Hippocampal formation (tissue), 2 donors: ENCODE data around the gene GREM2.

Experiments used
- DNase-seq, 2 donors: peaks; one replicate each; lab custom pipeline; 2025; lab: John Stamatoyannopoulos, UW

GREM2 gene

DNA sequence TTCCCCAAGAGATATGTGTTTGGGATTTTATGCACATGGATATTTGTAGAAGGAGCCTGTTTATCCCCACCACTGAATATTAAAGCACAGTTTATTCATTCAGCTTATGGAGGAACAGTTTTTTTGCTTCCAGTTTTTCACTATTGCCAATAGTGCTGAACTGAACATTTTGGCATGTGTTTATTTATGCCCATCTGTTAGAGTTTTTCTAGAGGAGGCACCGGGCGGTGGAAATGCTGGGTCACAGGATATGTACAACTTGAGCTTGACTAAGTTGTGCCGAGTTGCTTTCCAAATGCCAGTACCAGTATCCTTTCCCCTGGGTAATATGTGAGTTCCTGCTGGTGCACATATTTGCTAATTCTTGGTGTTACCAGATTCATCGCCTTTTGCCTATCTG lies 111.3 kb downstream of the GREM2 start:
- no peak for DNase-seq

DNA sequence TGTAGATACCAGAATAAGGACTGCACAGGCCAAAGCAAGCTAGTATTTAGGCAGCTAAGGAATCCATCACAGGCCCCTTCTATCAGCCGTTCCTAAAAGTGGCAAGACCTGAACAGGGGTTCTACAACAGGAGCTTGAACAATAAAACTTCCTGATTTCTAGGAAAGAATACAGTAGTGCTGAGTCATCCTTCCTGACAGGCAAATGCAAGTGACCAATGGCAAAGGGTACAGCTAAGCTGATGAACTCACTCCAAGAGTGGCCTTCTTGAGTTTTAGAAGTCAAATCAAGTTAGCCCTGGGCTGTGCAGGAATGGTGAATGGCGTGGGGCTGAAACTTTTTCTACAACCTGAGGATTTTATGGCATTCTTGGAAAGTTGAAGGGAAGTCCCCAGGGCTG lies 112.9 kb downstream of the GREM2 start:
- DNase-seq, result no peak

DNA sequence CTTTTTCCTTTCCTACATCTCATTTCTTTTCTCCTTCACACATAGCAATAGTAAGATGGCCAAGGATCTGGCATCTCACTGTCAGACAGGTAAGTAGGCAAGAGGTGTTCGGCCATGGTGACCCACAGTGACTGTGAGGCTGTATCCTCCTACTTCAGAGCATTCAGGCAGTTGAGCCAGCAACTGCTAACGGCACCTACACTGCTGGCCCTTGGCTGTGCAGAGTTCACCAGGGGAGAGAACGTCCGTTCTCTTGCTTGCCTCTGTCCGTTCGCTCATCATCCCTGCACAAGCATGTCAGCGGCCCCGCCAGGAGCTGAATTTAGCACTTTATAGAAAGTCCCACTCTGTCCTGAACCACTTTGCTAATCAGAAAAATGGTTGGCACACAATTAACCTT lies 113.6 kb downstream of the GREM2 start:
- DNase-seq, result no peak

DNA sequence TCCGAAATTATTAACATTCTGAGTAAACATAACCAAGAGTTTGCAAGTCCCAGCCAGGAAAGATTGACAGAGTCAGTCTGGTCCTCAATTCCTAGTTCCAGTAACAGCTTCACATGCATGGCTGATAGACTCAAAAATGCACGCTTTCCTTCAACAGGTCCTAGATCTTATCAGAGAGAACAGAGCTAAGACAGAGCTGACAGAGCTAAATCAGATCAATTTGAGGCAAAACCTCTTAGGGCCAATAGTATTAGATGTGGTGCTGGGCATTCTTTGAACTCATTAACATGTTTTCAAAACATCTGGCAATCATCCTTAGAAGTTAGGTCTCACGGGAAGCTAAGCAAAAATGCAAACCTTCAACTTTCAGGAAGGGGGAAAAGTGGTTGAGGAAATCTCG lies 114.0 kb downstream of the GREM2 start:
- DNase-seq, result no peak

DNA sequence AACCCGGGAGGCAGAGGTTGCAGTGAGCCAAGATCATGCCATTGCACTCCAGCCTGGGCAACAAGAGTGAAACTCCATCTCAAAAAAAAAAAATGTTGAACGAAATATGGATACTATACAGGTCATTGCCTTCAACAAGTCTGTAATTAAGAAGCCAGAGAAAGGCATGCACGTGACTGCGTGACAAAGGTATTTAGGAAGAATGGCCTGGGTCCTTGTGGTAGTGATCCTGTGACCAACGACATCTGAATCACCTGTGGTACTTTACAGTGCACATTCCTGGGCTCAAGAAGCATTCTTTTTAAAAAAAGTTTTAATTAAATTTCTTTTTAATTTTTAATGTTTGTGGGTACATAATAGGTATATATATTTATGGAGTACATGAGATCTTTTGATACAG lies 115.0 kb downstream of the GREM2 start:
- no peak for DNase-seq

DNA sequence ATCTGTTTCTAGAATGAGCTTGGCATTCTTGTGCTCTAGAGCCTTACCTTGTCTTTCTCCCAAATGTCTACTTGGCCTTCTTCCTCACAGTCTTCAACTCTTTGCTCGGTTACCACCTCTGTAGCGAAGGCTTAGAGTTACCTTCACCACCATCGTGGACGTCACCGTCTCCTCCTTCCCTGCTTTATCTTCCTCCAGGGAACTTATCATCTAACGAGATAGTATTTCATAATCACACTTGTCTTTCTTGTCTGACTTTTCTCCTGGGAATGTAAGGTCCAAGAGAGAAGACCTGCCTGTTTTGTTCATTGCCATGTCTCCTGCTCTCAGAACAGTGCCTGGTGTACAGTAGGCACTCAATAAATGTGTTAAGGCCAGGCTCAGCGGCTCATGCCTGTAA lies 115.6 kb downstream of the GREM2 start:
- no peak for DNase-seq

DNA sequence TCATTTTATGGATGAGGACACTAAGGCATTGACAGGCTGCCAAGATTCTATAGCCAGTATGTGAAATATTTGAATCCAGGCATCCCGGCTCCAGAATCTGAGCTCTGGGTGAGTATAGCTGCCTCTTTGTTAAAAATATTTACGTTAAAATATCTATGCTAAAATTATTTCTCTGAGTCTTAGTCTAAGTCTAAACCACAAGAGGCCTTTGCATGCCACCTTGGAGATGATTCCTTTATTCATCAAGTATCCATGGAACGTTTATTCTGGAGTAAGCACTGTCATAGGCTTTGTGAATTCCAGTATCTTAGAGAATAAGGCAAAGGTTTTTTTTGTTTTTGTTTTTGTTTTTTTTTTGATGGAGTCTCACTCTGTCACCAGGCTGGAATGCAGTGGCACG lies 116.4 kb downstream of the GREM2 start:
- DNase-seq, result no peak

DNA sequence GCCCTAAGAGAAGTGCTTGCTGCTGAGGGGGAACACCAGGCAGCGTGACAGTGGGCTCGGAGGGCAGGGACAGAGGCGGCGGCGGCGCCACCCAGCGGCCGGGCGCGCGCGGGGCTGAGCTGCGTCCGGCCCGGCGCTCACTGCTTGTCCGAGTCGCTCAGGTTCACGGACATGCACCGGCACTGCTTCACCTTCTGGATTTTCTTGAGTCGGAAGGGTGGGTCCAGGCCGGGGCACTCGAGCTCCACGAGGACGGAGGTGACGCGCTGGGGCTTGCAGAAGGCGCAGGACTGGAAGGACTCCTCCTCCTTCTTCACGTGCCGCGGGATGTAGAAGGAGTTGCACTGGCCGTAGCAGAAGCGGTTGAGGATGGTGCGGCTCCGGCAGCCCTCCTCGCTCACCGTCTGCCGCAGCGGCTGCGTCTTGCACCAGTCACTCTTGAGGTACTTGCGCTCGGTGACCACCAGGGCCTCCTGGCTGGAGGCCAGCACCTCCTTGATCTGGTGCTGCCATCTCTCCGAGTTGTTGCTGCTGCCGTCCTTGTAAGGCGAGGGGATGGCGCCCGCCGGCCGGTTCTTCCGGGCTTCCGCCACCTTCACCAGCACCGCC lies 119.0 kb downstream of the GREM2 start:
- no peak for DNase-seq

DNA sequence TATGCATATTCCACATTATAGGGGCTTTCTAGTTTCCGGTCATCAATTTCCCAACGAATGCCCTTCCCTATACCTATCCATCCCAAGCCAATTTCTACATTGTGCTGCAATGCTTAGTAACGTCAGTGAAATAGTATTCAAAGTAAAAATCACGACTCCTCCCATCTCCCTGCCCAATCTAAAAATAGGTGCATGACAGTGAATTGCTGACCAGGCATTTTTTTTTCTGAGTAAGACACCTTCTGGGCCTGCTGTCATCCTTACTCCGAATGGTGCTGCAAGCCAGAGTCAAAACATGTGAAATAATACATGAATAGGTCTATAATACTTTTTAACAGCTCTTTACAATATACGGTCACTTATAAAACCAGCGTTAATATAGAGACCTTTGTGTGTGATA lies 120.2 kb downstream of the GREM2 start:
- DNase-seq, result no peak

DNA sequence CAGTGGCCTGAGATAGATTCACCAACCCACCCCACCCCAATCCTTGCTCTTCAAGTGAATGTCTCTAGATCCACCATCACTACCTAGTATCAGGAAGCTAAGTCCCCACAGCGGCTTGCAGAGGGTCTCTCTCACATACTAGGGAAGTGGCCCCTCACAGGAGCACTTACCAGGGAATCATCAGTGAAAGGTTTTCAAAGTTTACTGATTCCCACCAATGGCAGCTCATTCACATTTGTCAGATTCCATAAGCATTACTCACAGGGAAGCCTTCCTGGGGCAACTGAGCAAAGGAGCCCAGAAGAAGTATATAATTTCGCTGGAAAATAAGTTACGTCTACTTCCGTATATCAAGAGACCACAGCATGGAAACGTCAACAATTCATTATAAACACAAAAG lies 120.8 kb downstream of the GREM2 start:
- DNase-seq, result no peak

DNA sequence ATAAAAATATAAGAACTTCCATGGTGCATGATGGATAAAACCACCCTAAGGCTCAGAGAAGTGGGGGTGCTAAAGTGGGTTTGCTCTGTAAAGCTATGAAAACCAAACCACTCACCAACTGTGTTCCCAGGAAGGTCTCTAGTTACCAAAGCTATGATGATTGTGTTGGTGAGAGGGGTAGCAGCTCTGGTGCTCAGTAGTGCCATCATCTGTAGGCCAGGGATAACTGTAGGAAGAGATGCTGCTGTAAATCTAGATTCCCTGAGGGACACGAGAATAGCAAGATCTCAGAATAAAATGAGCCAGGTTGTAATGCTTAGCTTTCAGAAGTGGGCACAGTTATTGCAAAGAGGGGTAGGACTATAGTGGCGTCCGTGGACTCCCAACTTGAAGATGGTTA lies 124.5 kb downstream of the GREM2 start:
- no peak for DNase-seq

DNA sequence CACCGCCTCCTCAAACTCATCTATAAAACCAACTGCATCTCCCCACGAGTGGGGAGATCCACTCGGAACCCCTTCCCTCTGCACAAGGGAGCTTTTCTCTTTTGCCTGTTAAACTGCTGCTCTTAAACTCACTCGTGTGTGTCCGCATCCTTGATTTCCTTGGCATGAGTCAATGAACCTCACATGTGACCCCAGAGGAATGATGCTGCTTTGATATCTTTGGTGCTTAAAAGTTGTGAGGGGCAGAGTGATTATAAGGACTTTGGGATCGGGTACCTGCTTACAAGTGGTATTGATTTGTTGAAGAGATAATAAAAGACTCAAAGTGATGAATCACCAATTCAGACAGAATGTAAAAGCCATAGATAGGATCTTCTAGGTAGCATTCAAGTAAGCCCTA lies 125.3 kb downstream of the GREM2 start:
- no peak for DNase-seq

DNA sequence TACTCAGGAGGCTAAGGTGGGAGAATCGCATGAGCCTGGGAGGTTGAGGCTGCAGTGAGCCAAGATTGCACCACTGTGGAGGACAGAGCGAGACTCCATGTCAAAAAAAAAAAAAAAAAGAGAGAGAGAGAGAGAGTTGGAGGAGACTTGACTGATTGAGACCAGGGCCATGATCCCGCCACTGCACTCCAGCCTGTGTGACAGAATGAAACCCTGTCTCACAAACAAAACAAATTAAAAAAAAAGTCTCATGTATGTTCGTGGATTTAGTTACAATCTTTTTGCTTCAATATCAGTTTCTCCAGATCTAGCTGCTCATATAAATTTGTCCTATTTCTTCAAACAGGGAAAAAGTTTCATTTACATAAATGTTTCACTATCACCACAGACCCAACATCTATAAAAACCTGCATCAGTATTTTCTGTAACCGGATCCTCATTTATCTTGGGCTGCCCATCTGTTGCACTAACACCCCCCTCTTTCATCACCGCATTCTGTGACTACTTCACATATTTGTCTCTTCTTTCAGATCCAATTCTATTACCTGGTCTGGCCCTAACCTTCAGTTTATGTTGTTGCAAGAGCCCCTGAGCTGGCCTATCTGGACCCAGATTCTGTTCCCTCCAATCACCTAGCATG lies 127.0 kb downstream of the GREM2 start:
- DNase-seq, result no peak

DNA sequence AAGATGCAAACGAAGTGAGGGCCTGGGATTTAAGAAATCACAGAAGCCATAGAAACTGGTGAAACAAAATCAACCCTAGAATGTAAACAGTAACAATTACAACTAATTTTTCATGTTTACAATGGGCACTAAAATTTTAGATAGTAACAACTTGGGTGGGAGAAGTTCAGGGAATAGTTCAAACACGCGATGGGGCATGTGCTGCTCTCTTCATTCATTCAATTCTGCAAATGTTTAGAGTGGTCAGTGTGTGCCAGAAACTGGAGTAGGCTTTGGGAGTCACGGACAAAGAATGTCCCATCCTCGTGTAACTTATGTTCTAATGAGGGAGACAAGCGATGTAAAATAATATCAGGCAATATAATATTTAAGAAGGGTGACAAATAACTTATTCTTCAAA lies 133.4 kb downstream of the GREM2 start:
- no peak for DNase-seq

DNA sequence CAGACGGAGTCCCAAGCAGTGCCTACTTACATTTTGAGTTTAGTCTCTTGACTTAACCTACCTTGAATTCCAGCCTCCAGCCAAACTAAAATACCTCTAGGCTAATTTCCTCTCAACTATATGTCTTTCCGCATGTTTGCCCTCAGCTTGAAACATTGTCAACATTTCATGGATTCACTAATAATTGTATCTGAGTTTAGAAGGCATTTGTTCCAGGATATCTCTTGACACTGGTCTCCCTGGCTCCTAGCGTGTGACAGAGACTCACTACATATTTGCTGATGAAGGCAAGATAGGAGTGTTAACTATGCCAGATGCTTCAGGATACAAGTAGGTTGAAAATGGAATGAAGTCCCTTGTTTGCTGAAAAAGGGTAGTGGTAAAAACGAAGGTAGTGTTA lies 136.1 kb downstream of the GREM2 start:
- DNase-seq, result no peak

DNA sequence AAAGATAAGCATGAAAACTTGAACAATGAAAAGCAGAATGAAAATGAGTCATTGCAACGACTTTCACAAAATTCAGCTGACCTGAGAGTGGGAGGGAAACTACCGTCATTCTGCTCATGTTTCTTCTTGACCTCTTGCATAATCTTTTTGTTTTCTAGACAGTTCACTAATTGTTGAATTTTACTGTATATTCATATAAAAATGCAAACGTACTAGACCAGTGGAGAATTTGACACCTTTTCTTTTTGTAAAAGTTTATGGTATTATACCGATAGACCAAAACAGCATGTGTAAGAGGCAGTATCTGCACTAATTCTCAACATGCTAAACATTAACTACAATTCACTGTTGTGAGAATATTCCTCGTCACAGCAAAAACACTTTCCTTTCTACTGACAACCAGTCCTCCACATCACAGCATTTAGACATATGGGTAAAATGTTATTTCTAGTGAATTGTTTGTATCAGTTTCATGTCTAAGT lies 137.8 kb downstream of the GREM2 start:
- DNase-seq, result no peak

DNA sequence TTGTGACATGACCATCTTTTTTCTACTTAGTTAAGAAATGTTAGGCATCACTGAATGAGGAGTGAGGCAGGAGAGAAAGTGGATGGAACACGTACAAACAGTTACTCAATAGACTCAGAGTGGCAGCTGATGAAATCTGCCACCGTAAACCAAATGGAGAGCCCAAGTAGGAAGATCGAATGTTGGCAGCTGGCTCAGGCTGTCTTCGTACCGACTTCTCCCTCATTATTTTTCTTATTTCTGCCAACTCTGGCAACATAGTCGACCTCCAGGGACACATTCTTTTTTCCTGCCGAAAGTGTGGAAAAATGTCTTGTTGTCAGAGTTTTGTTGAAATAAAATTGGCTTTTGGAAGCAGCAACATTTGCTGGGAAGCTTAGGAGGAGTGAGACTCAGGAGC lies 143.3 kb downstream of the GREM2 start:
- DNase-seq, result no peak

DNA sequence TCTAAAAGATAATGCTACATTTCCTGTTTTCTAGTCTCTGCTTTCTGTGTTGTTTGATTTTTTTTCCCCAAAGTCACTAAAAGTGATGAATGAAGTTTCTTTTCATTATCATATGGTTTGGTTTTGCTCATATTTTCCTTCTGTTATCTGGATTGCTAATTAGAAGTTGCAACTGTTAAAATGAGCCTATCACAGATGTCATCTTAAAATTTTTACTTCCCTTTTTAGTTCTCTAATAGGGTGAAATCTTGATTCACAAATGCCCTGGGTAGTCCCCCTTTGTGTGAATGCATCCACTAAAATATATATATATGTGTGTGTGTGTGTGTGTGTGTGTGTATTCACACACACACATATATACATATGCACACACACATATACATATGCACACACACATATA lies 144.1 kb downstream of the GREM2 start:
- no peak for DNase-seq

DNA sequence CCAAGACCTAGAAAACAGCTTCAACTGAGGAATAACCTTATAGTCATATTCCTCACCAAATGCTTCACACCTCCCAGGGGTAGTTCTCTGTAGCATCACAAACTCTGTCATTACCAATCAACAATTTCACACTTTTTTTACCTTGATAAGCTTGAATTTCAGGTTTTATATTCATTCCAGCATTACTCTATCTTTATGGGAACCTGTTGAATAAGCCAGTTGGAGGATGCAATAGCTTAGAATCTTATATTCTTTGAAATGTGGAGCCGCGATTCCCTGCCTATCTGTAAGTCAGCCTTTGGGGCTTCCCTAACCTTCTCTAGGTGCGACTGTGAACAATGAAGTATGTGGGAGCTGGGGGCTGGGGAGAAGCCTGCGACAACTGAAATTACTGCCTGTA lies 145.4 kb downstream of the GREM2 start:
- DNase-seq, result no peak

DNA sequence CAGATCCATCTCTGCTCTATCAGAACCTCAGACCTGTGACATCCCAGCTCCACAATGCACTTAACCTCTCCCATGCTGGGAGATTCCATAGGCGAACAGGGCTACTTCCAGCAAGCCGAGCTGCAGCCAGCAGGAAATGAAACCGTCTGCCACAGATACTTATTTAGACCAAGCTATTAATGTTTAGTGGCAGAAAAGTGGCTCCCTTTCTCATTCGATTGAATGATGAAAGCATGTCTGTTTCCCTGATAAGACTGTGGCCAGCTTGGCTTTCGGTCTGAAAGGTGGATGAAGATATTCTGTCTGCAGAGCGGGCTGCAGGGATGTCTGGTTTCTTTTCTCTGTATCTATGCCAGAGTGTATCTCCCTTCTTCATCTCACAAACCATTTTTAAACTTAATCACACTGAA lies 146.4 kb downstream of the GREM2 start:
- no peak for DNase-seq

DNA sequence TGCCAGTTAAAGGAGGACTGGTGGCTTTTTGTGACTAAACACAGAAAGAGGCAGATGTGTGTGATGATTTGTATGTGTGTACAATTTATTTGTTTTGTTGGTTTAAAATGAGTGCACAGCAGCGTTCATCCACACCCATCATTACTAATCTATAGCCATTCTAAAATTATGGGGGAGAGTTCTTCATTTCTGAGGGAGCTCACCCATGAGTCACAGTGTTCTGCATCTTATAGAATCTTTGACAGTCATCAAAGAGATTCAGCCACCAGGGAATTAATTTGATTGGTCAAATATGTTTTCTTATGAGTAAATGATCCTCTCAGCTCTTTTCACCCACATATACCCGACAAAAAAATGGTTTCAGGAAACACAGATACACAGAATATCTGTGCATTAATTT lies 147.9 kb downstream of the GREM2 start:
- no peak for DNase-seq

DNA sequence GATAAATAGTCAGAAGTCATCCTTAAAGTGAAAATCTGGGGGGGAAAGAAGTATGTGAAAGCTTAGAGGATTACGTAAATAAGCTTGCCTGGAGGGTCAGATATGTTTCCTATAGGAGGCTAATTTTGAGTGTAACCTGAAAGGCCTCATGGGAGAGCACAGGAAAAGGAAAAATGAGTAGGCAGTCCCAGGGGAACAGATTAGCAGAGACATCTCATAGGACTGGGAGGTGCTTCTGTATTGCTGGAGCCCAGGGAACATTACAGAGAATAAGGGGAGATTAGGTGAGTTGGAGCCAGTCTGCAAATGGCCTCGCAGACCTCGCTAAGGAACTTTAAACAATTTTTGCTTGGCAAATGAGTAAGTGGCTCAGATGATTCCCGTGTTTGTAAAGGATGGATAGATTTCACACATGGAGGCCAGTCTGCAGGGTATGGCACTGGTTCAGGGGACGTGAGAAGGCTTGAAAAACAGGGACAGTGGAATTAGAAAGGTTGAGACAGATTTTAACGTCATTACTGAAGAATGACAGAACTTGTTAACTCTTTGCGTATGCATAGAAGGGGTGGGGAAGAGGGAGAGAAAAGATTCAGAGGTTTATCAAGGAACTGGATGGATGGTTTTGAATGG lies 149.1 kb downstream of the GREM2 start:
- no peak for DNase-seq

DNA sequence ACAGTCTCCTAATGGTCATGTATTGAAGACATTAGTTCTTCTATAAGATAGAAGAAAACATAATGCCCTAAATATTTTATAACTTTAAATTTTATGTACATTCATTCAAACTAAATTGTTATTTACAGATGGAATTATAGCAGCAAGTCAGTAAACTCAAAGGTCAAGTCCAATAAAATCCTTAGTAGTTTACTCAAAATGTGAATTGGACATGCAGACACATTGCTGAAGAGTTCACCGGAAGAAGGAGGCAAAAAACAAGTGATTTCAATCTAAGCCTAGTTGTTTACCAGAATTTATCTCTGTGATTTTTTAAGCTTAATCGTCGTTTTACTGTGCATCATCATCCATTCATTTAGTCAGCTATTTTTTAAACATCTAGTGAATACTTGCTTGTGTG lies 149.7 kb downstream of the GREM2 start:
- no peak for DNase-seq

DNA sequence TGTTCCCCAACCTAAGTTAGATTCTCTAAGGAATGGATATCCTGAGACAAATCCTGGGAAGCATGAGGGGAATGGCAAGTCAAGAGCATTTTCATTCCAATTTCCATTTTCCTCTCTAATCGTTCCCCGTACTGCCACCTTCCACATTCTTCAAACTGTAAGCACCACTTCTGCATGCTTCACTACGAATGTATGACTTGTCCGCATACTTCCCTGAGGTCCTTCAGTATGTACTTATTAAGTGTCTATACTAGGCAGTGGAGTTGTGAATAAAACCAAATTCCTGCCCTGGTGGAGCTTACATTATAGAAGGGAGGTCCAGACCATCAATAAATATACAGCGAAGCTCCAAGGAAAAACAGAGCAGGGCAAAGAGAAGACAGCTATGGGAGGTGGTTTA lies 154.8 kb downstream of the GREM2 start:
- no peak for DNase-seq
